SK-N-SH treated with all-trans-retinoic acid at 6 μM for 48 hours (cell line): ENCODE data around the gene CNIH2.

Experiments used
- ATAC-seq: fragments of 200-7000 bp; cut with Tn5 transposase; 3 replicates; pipeline ENCODE4 v1.9.1; 2020; ENCODE audit warnings: mild to moderate bottlenecking, moderate library complexity
- ARNTL ChIP-seq: fragments of 450-650 bp; formaldehyde crosslinking; IDR thresholded peaks from 2 replicates; pipeline ENCODE4 v1.5.0; 2020; ENCODE audit warnings: low read depth, mild to moderate bottlenecking, moderate library complexity, borderline replicate concordance
- BACH2 ChIP-seq: fragments of 250-450 bp; sonication (Bioruptor Pico); IDR thresholded peaks from 2 replicates; pipeline ENCODE4 v1.9.0; 2021; ENCODE audit warnings: mild to moderate bottlenecking, borderline replicate concordance
- CSDC2 ChIP-seq: fragments of 250-450 bp; sonication (Bioruptor Pico); IDR thresholded peaks from 2 replicates; pipeline ENCODE4 v1.5.0; 2020; ENCODE audit warnings: mild to moderate bottlenecking, moderate library complexity
- ESRRG ChIP-seq: fragments of 250-450 bp; sonication (Bioruptor Pico); IDR thresholded peaks from 2 replicates; pipeline ENCODE4 v1.6.1; 2021; ENCODE audit warnings: mild to moderate bottlenecking
- GLIS3 ChIP-seq: fragments of 250-450 bp; sonication (Bioruptor Pico); IDR thresholded peaks from 2 replicates; pipeline ENCODE4 v1.5.0; 2020; ENCODE audit warnings: mild to moderate bottlenecking, moderate library complexity
- ISL1 ChIP-seq: fragments of 250-450 bp; sonication (Bioruptor Pico); IDR thresholded peaks from 2 replicates; pipeline ENCODE4 v2.1.2; 2022; ENCODE audit warnings: mild to moderate bottlenecking, moderate library complexity
- OSR1 ChIP-seq: fragments of 250-450 bp; sonication (Bioruptor Pico); IDR thresholded peaks from 2 replicates; pipeline ENCODE4 v1.8.0; 2022; ENCODE audit warnings: moderate library complexity, mild to moderate bottlenecking, inconsistent platforms
- PPARA ChIP-seq: fragments of 250-450 bp; sonication (Bioruptor Pico); IDR thresholded peaks from 2 replicates; pipeline ENCODE4 v1.5.0; 2020; ENCODE audit warnings: mild to moderate bottlenecking, borderline replicate concordance
- RARB ChIP-seq: fragments of 250-450 bp; sonication (Bioruptor Pico); IDR thresholded peaks from 2 replicates; pipeline ENCODE4 v1.8.0; 2021; ENCODE audit warnings: mild to moderate bottlenecking, moderate library complexity
- SNAI2 ChIP-seq: fragments of 250-450 bp; sonication (Bioruptor Pico); IDR thresholded peaks from 2 replicates; pipeline ENCODE4 v1.5.0; 2020; ENCODE audit warnings: mild to moderate bottlenecking, moderate library complexity
- TCF4 ChIP-seq: fragments of 250-450 bp; sonication (Bioruptor Pico); IDR thresholded peaks from 2 replicates; pipeline ENCODE4 v1.8.0; 2021; ENCODE audit warnings: mild to moderate bottlenecking, moderate library complexity, borderline replicate concordance
- TOX ChIP-seq: fragments of 250-450 bp; sonication (Bioruptor Pico); IDR thresholded peaks from 2 replicates; pipeline ENCODE4 v1.8.0; 2021; ENCODE audit warnings: mild to moderate bottlenecking, moderate library complexity, borderline replicate concordance
- ZC3H10 ChIP-seq: fragments of 250-450 bp; sonication (Bioruptor Pico); IDR thresholded peaks from 2 replicates; pipeline ENCODE4 v1.5.1; 2021; ENCODE audit warnings: mild to moderate bottlenecking, moderate library complexity
- ZFP30 ChIP-seq: fragments of 450-650 bp; formaldehyde crosslinking; IDR thresholded peaks from 2 replicates; pipeline ENCODE4 v1.5.0; 2022; ENCODE audit warnings: mild to moderate bottlenecking, moderate library complexity
- ZNF565 ChIP-seq: fragments of 450-650 bp; formaldehyde crosslinking; conservative IDR thresholded peaks from 2 replicates; pipeline ENCODE4 v1.5.0; 2020; ENCODE audit warnings: low read depth, mild to moderate bottlenecking, moderate library complexity
- ZNF70 ChIP-seq: fragments of 450-650 bp; formaldehyde crosslinking; IDR thresholded peaks from 2 replicates; pipeline ENCODE4 v1.5.0; 2020; ENCODE audit warnings: mild to moderate bottlenecking, moderate library complexity
- ZNF8 ChIP-seq: fragments of 450-650 bp; formaldehyde crosslinking; IDR thresholded peaks from 2 replicates; pipeline ENCODE4 v1.5.0; 2020; ENCODE audit warnings: mild to moderate bottlenecking, moderate library complexity
- TF ChIP-seq, protein P1 (sequence below): fragments of 250-450 bp; sonication (Bioruptor Pico); IDR thresholded peaks from 2 replicates; pipeline ENCODE4 v1.5.1; 2020; ENCODE audit warnings: low read depth, mild to moderate bottlenecking, moderate library complexity
- TF ChIP-seq, protein P2 (sequence below): fragments of 250-450 bp; sonication (Bioruptor Pico); IDR thresholded peaks from 2 replicates; pipeline ENCODE4 v1.8.0; 2020; ENCODE audit warnings: mild to moderate bottlenecking, moderate library complexity, borderline replicate concordance
- TF ChIP-seq, protein P3 (sequence below): fragments of 250-450 bp; sonication (Bioruptor Pico); IDR thresholded peaks from 2 replicates; pipeline ENCODE4 v1.8.0; 2021; ENCODE audit warnings: low read depth, mild to moderate bottlenecking, moderate library complexity, borderline replicate concordance
- TF ChIP-seq, protein P4 (sequence below): fragments of 250-450 bp; sonication (Bioruptor Pico); IDR thresholded peaks from 2 replicates; pipeline ENCODE4 v1.5.0; 2020; ENCODE audit warnings: mild to moderate bottlenecking, moderate library complexity

CNIH2 gene

DNA sequence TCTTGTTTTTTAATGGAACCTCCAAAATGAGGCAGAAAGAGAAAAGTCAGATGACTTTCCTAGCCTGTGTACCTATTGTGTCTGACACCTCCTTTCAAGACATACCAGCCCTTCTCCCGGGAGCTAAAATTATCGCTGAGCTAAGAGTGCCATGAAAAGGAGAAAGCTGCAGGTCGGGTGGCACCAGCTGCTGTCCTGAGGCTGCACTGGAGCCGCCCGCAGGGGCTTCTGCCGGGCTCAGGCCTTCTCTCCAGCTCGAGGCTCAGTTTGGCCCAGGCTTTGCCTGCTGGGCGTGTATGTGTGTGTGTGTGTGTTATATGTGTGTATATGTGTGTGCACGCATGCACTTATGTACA lies 37.2 kb upstream of the CNIH2 start:
- no peak for ATAC-seq
- TF ChIP-seq OSR1 (CRISPR knock-in tag) (no peak), ZNF8 (no peak), RARB (CRISPR knock-in tag) (no peak), ESRRG (CRISPR knock-in tag) (no peak), SNAI2 (CRISPR knock-in tag) (no peak), TCF4 (CRISPR knock-in tag) (no peak)
- TF ChIP-seq, protein P1, sequence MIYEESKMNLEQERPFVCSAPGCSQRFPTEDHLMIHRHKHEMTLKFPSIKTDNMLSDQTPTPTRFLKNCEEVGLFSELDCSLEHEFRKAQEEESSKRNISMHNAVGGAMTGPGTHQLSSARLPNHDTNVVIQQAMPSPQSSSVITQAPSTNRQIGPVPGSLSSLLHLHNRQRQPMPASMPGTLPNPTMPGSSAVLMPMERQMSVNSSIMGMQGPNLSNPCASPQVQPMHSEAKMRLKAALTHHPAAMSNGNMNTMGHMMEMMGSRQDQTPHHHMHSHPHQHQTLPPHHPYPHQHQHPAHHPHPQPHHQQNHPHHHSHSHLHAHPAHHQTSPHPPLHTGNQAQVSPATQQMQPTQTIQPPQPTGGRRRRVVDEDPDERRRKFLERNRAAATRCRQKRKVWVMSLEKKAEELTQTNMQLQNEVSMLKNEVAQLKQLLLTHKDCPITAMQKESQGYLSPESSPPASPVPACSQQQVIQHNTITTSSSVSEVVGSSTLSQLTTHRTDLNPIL (CRISPR knock-in tag): no peak
- TF ChIP-seq, protein P2, sequence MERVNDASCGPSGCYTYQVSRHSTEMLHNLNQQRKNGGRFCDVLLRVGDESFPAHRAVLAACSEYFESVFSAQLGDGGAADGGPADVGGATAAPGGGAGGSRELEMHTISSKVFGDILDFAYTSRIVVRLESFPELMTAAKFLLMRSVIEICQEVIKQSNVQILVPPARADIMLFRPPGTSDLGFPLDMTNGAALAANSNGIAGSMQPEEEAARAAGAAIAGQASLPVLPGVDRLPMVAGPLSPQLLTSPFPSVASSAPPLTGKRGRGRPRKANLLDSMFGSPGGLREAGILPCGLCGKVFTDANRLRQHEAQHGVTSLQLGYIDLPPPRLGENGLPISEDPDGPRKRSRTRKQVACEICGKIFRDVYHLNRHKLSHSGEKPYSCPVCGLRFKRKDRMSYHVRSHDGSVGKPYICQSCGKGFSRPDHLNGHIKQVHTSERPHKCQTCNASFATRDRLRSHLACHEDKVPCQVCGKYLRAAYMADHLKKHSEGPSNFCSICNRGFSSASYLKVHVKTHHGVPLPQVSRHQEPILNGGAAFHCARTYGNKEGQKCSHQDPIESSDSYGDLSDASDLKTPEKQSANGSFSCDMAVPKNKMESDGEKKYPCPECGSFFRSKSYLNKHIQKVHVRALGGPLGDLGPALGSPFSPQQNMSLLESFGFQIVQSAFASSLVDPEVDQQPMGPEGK (CRISPR knock-in tag): no peak
- TF ChIP-seq, protein P3, sequence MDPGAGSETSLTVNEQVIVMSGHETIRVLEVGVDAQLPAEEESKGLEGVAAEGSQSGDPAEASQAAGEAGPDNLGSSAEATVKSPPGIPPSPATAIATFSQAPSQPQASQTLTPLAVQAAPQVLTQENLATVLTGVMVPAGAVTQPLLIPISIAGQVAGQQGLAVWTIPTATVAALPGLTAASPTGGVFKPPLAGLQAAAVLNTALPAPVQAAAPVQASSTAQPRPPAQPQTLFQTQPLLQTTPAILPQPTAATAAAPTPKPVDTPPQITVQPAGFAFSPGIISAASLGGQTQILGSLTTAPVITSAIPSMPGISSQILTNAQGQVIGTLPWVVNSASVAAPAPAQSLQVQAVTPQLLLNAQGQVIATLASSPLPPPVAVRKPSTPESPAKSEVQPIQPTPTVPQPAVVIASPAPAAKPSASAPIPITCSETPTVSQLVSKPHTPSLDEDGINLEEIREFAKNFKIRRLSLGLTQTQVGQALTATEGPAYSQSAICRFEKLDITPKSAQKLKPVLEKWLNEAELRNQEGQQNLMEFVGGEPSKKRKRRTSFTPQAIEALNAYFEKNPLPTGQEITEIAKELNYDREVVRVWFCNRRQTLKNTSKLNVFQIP (CRISPR knock-in tag): no peak

DNA sequence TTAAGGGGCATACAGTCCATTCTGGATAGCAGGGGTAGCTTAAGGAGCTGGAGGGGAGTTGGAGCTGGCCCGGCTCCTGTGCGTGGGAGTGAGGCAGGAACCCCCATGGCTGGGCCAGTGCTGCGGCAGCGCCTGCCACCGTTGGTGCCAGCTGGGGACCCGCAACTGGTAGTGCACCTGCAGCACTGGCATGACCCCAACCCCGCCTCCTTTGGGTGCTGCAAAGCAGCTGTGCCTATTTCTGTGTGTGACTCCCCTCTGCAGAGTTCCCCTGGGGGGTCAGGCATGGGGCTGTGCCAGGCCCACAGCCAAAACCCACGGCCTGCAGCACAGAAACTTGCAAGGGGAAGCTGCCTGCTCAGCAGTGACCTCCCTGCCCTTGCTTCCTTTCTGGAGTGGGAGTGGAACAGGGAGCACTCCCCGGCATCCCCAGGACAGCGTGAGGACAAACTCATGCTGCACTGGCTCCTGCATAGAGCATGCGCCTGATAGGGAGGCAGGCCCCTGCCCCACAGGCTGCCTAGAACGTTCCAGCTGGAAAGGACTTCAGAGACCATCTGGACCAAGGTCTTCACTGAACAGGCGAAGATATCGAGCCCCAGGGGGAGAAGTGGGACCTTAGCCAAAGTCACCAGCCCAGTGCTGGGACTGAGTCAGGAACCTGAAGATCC lies 35.7 kb upstream of the CNIH2 start:
- ATAC-seq: no peak
- TF ChIP-seq RARB (CRISPR knock-in tag) (no peak), TCF4 (CRISPR knock-in tag) (no peak), ESRRG (CRISPR knock-in tag) (no peak), GLIS3 (CRISPR knock-in tag) (no peak), ZC3H10 (CRISPR knock-in tag) (no peak), BACH2 (CRISPR knock-in tag) (no peak), ARNTL (no peak), CSDC2 (CRISPR knock-in tag) (no peak), ZNF70 (no peak), TOX (no peak)
- TF ChIP-seq, all 23 proteins: peak for 0

DNA sequence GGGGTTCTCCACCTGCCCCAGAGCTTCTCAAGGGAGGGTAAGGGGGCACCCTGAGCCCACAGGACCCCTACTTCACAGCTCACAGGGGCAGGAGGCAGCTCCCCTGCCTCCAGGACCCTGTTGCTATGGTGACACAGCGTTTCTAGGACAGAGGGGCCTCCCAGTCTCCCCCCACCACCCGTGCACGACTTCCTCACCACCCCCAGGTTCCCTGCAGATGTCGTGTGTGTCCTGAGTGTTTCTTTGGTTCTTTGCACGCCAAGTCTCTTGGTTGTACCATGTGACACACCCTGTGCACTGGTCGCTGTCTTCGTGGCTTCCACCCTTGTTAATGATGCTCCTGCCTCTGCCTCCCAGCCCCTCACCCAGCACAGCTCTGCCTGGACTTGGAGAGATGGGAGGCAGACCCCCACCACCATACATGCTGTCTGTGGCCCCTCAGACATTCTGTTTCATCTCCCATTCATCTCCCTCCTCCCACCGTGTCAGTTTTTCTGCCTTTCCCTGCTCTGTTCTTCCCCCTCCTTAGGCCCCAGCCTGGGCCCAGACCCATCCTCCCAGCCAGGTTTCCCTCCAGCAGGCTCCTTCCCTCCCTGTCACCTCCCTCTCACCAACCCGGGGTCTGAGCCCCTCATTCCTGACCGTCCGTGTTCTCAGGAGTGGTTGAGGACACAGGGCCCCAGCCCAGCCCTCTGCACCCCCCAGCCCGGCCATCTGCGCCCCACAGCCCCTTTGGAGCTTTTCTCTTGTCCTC lies 34.0 kb upstream of the CNIH2 start:
- ATAC-seq: no peak
- TF ChIP-seq BACH2 (CRISPR knock-in tag): no peak
- no peak for TF ChIP-seq ZNF70
- no peak for TF ChIP-seq ZFP30
- TF ChIP-seq RARB (CRISPR knock-in tag): no peak
- no peak for TF ChIP-seq ZC3H10 (CRISPR knock-in tag)
- TF ChIP-seq ESRRG (CRISPR knock-in tag): no peak
- no peak for TF ChIP-seq ZNF565 (CRISPR knock-in tag)
- no peak for TF ChIP-seq ISL1 (CRISPR knock-in tag)
- no peak for TF ChIP-seq CSDC2 (CRISPR knock-in tag)
- TF ChIP-seq TCF4 (CRISPR knock-in tag): no peak
- TF ChIP-seq SNAI2 (CRISPR knock-in tag): no peak
- no peak for TF ChIP-seq ZNF8
- TF ChIP-seq, protein P4, sequence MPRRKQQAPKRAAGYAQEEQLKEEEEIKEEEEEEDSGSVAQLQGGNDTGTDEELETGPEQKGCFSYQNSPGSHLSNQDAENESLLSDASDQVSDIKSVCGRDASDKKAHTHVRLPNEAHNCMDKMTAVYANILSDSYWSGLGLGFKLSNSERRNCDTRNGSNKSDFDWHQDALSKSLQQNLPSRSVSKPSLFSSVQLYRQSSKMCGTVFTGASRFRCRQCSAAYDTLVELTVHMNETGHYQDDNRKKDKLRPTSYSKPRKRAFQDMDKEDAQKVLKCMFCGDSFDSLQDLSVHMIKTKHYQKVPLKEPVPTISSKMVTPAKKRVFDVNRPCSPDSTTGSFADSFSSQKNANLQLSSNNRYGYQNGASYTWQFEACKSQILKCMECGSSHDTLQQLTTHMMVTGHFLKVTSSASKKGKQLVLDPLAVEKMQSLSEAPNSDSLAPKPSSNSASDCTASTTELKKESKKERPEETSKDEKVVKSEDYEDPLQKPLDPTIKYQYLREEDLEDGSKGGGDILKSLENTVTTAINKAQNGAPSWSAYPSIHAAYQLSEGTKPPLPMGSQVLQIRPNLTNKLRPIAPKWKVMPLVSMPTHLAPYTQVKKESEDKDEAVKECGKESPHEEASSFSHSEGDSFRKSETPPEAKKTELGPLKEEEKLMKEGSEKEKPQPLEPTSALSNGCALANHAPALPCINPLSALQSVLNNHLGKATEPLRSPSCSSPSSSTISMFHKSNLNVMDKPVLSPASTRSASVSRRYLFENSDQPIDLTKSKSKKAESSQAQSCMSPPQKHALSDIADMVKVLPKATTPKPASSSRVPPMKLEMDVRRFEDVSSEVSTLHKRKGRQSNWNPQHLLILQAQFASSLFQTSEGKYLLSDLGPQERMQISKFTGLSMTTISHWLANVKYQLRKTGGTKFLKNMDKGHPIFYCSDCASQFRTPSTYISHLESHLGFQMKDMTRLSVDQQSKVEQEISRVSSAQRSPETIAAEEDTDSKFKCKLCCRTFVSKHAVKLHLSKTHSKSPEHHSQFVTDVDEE: no peak
- TF ChIP-seq, protein P1 (CRISPR knock-in tag): no peak
- no peak for TF ChIP-seq ARNTL
- TF ChIP-seq, protein P3 (CRISPR knock-in tag): no peak
- TF ChIP-seq OSR1 (CRISPR knock-in tag): no peak
- no peak for TF ChIP-seq GLIS3 (CRISPR knock-in tag)
- no peak for TF ChIP-seq TOX
- no peak for TF ChIP-seq PPARA (CRISPR knock-in tag)
